IMR-90 (cell line): ENCODE measurements around the gene CEACAM1. TPM values are rescaled to one million over a fixed set of nuclear protein-coding genes. Genes with fewer than 3 reads are reported as not detected.
A peak's percentile ranks its signal among the peaks of the same experiment; 100 is the strongest.

Source experiments
- ATAC-seq: fragments of 200-7000 bp; cut with Tn5 transposase; 2 replicates; pipeline ENCODE4 v1.9.1; 2020; ENCODE audit warnings: low read depth, mild to moderate bottlenecking, moderate library complexity
- BruUV-seq: library from RNA; stranded (reverse); fragments of 400-500 nt; replicated peaks from 2 replicates; lab custom pipeline; 2021; lab: Mats Ljungman, UMichigan
- CTCF ChIA-PET: fragments of 300-600 bp; formaldehyde crosslinking; extraction: SDS; loops from one replicate; lab custom pipeline; 2021; ENCODE audit warnings: antibody characterized with exemption; lab: Yijun Ruan, JAX
- POLR2A ChIA-PET: fragments of 300-600 bp; sonication (Branson Sonifier 250); formaldehyde crosslinking; loops from one replicate; lab custom pipeline; 2022; ENCODE audit warnings: antibody characterized with exemption; ENCODE audit not compliant: unreplicated experiment; lab: Charles Lee
- DNase-seq: peaks from one replicate; pipeline ENCODE4 v3.0.0; 2013
- H2AFZ ChIP-seq: replicated peaks from 2 replicates; pipeline ENCODE3; 2013; ENCODE audit warnings: low read length, mild to moderate bottlenecking; ENCODE audit not compliant: poor library complexity
- H2AK5ac ChIP-seq: 2 replicates; pipeline ENCODE4 v1.6.1; 2013; ENCODE audit warnings: low read depth, low read length, inconsistent platforms
- H2AK9ac ChIP-seq: replicated peaks from 2 replicates; pipeline ENCODE3; 2013; ENCODE audit warnings: mild to moderate bottlenecking, low read depth, low read length, moderate library complexity; ENCODE audit not compliant: poor library complexity
- H2BK120ac ChIP-seq: 2 replicates; pipeline ENCODE4 v1.6.1; 2013; ENCODE audit warnings: low read depth, low read length, inconsistent platforms
- H2BK15ac ChIP-seq: 3 replicates; pipeline ENCODE4 v1.6.1; 2013; ENCODE audit warnings: low read depth, low read length, inconsistent platforms
- H2BK20ac ChIP-seq: 2 replicates; pipeline ENCODE4 v1.6.1; 2013; ENCODE audit warnings: low read depth, mild to moderate bottlenecking, inconsistent platforms, low read length, moderate library complexity
- H2BK5ac ChIP-seq: 2 replicates; pipeline ENCODE4 v1.6.1; 2013; ENCODE audit warnings: mild to moderate bottlenecking, low read depth, low read length, inconsistent platforms; ENCODE audit not compliant: poor library complexity, severe bottlenecking
- H3K14ac ChIP-seq: replicated peaks from 2 replicates; pipeline ENCODE4 v1.6.1; 2013; ENCODE audit warnings: low read depth, low read length, inconsistent platforms
- H3K18ac ChIP-seq: 2 replicates; pipeline ENCODE4 v1.6.1; 2013; ENCODE audit warnings: low read depth, low read length, control low read depth
- H3K23ac ChIP-seq: 2 replicates; pipeline ENCODE4 v1.6.1; 2013; ENCODE audit warnings: low read depth, low read length, inconsistent platforms
- H3K27ac ChIP-seq: 2 replicates; pipeline ENCODE4 v1.5.1; 2013; ENCODE audit warnings: mild to moderate bottlenecking, control low read depth, low read length; ENCODE audit not compliant: insufficient read depth
- H3K27me3 ChIP-seq: 2 replicates; pipeline ENCODE4 v1.6.1; 2013; ENCODE audit warnings: low read length; ENCODE audit not compliant: control insufficient read depth, insufficient read depth
- H3K36me3 ChIP-seq: 2 replicates; pipeline ENCODE4 v1.6.1; 2013; ENCODE audit warnings: low read length, mixed read lengths; ENCODE audit not compliant: control insufficient read depth, insufficient read depth
- H3K4ac ChIP-seq: 2 replicates; pipeline ENCODE4 v1.6.1; 2013; ENCODE audit warnings: low read depth, low read length, inconsistent platforms
- H3K4me1 ChIP-seq: 2 replicates; pipeline ENCODE4 v1.6.1; 2013; ENCODE audit warnings: low read length, mixed read lengths; ENCODE audit not compliant: control insufficient read depth, insufficient read depth
- H3K4me2 ChIP-seq: 2 replicates; pipeline ENCODE4 v1.6.1; 2013; ENCODE audit warnings: low read depth, mild to moderate bottlenecking, control low read depth, low read length, moderate library complexity
- H3K4me3 ChIP-seq: 2 replicates; pipeline ENCODE4 v1.5.1; 2013; ENCODE audit warnings: low read depth, mild to moderate bottlenecking, control low read depth, low read length, moderate library complexity; ENCODE audit not compliant: insufficient read depth
- H3K56ac ChIP-seq: 2 replicates; pipeline ENCODE4 v1.6.1; 2013; ENCODE audit warnings: low read length, inconsistent platforms; ENCODE audit not compliant: insufficient read depth; ENCODE audit errors: extremely low read depth
- H3K79me1 ChIP-seq, 2 experiments: 2 replicates each; pipeline ENCODE4 v1.6.1; 2013; ENCODE audit warnings: low read length in 2 of 2, inconsistent platforms in 1 of 2, low read depth in 1 of 2
- H3K9ac ChIP-seq: 2 replicates; pipeline ENCODE4 v1.6.1; 2013; ENCODE audit warnings: low read depth, low read length, control low read depth
- H3K9me1 ChIP-seq: 2 replicates; pipeline ENCODE4 v1.6.1; 2013; ENCODE audit warnings: low read length, inconsistent platforms; ENCODE audit not compliant: insufficient read depth
- H3K9me3 ChIP-seq: 2 replicates; pipeline ENCODE4 v1.6.1; 2013; ENCODE audit warnings: low read length; ENCODE audit not compliant: control insufficient read depth, insufficient read depth
- H4K20me1 ChIP-seq: 2 replicates; pipeline ENCODE4 v1.6.1; 2013; ENCODE audit warnings: low read length, inconsistent platforms; ENCODE audit not compliant: insufficient read depth
- H4K5ac ChIP-seq: 2 replicates; pipeline ENCODE4 v1.6.1; 2013; ENCODE audit warnings: mild to moderate bottlenecking, low read depth, low read length, control low read depth
- H4K8ac ChIP-seq, 2 experiments: 2 replicates each; pipeline ENCODE4 v1.6.1; 2013; ENCODE audit warnings: low read depth in 2 of 2, low read length in 2 of 2, control low read depth in 1 of 2, inconsistent platforms in 1 of 2
- H4K91ac ChIP-seq: 2 replicates; pipeline ENCODE4 v1.6.1; 2013; ENCODE audit warnings: low read depth, low read length, inconsistent platforms; ENCODE audit not compliant: insufficient read depth
- BHLHE40 ChIP-seq: fragments of 150-350 bp; IDR thresholded peaks from 2 replicates; pipeline ENCODE4 v1.6.1; 2016; ENCODE audit warnings: mild to moderate bottlenecking, low read depth, low read length
- CEBPB ChIP-seq: IDR thresholded peaks from 2 replicates; pipeline ENCODE4 v1.6.1; 2012; ENCODE audit warnings: low read depth, low read length, improper control_type of control experiment
- CHD1 ChIP-seq: IDR thresholded peaks from 2 replicates; pipeline ENCODE4 v1.6.1; 2012; ENCODE audit warnings: low read depth, low read length, improper control_type of control experiment
- CTCF ChIP-seq: conservative IDR thresholded peaks from 2 replicates; pipeline ENCODE4 v1.5.1; 2012; ENCODE audit warnings: mild to moderate bottlenecking, low read depth, low read length, improper control_type of control experiment
- FOS ChIP-seq: fragments of 150-350 bp; IDR thresholded peaks from 2 replicates; pipeline ENCODE4 v1.6.1; 2016; ENCODE audit warnings: low read depth, low read length
- MAFK ChIP-seq: IDR thresholded peaks from 2 replicates; pipeline ENCODE4 v1.6.1; 2012; ENCODE audit warnings: low read depth, low read length, improper control_type of control experiment
- MAZ ChIP-seq: IDR thresholded peaks from 2 replicates; pipeline ENCODE4 v1.6.1; 2012; ENCODE audit warnings: low read depth, mild to moderate bottlenecking, low read length, improper control_type of control experiment, moderate library complexity, borderline replicate concordance
- MXI1 ChIP-seq: IDR thresholded peaks from 2 replicates; pipeline ENCODE4 v1.6.1; 2012; ENCODE audit warnings: low read depth, mild to moderate bottlenecking, low read length, moderate library complexity, borderline replicate concordance
- NFE2L2 ChIP-seq: fragments of 150-350 bp; IDR thresholded peaks from 2 replicates; pipeline ENCODE4 v1.6.1; 2016; ENCODE audit warnings: low read depth, mild to moderate bottlenecking, low read length
- POLR2A ChIP-seq: IDR thresholded peaks from 2 replicates; pipeline ENCODE4 v1.6.1; 2012; ENCODE audit warnings: mild to moderate bottlenecking, low read depth, low read length
- RAD21 ChIP-seq: IDR thresholded peaks from 2 replicates; pipeline ENCODE4 v1.6.1; 2012; ENCODE audit warnings: low read length, improper control_type of control experiment
- RCOR1 ChIP-seq: IDR thresholded peaks from 2 replicates; pipeline ENCODE4 v1.6.1; 2012; ENCODE audit warnings: mild to moderate bottlenecking, low read length, improper control_type of control experiment; ENCODE audit not compliant: insufficient replicate concordance
- RFX5 ChIP-seq: IDR thresholded peaks from 2 replicates; pipeline ENCODE4 v1.8.0; 2012; ENCODE audit warnings: low read depth, mild to moderate bottlenecking, low read length, moderate library complexity
- SMC3 ChIP-seq: fragments of 150-350 bp; IDR thresholded peaks from 2 replicates; pipeline ENCODE4 v1.6.1; 2016; ENCODE audit warnings: low read depth, mild to moderate bottlenecking, antibody characterized with exemption, low read length, moderate library complexity
- WGBS, 2 experiments: methylation state at CpG; one replicate each; pipeline versions ENCODE4 v1.1.5 to v1.1.7; 2013; ENCODE audit warnings: missing lambda C conversion rate in 2 of 2; ENCODE audit not compliant: insufficient read length in 1 of 2; ENCODE audit errors: extremely low coverage in 2 of 2; 5-methylcytosine and 5-hydroxymethylcytosine counted together
- dilution Hi-C: fragments of 300-500 bp; cut with HindIII; formaldehyde crosslinking; loops from one replicate; pipeline ENCODE4 v1.14.3; 2018; ENCODE audit warnings: low sequenced_read_pairs; ENCODE audit not compliant: unreplicated experiment
- in situ Hi-C: fragments of 300-500 bp; cut with MboI; formaldehyde crosslinking; loops from 3 replicates; pipeline ENCODE4 v1.14.3; 2019; ENCODE audit warnings: low sequenced_read_pairs, inconsistent platforms, mixed read lengths
- intact Hi-C: fragments of 100-400 bp; cut with micrococcal nuclease; formaldehyde crosslinking; loops from 2 replicates; pipeline ENCODE4 v1.10.0; 2022
- polyA plus RNA-seq, 3 experiments: library from polyadenylated mRNA; depleted of rRNA; stranded (reverse); fragments of >200 nt; gene quantifications; 2 replicates each; pipeline ENCODE4 v1.2.3, GENCODE V29; 2012; ENCODE audit warnings: low replicate concordance in 1 of 3
- total RNA-seq: library from RNA; depleted of rRNA; stranded (reverse); fragments of >200 nt; gene quantifications from 2 replicates; pipeline ENCODE4 v1.2.3, GENCODE V29; 2012
- TF ChIP-seq, protein P1 (sequence below): fragments of 150-350 bp; IDR thresholded peaks from 2 replicates; pipeline ENCODE4 v1.6.1; 2017; ENCODE audit warnings: mild to moderate bottlenecking, antibody characterized with exemption, low read length, low read depth

Gene CEACAM1
- total and polyA plus RNA-seq, 2 of the 4 experiments (the other 2 are of a cell fraction): not detected

- Histone ChIP-seq H3K9me1 (peaks cover 4% of the 10 kb centered on the region; the same call in 1 of the 2 replicates), H2BK15ac (no peak overlapping the region), H2BK20ac (no peak overlapping the region), H2AFZ (no peak overlapping the region), H2AK5ac (no peak overlapping the region), H3K4me2 (no peak overlapping the region), H3K4me3 (no peak overlapping the region), H2BK5ac (no peak overlapping the region), H2AK9ac (no peak overlapping the region), H3K23ac (no peak overlapping the region), H3K56ac (no peak overlapping the region), H3K79me1 (no peaks in the 10 kb centered on the region), H3K36me3 (no peaks in the 10 kb centered on the region), H3K14ac (no peak overlapping the region), H3K4me1 (peaks cover 3% of the 10 kb centered on the region; the same call in 1 of the 2 replicates), H3K4ac (no peak overlapping the region), H4K20me1 (no peaks in the 10 kb centered on the region), H3K9me3 (no peaks in the 10 kb centered on the region), H3K18ac (no peak overlapping the region), H4K5ac (no peak overlapping the region), H3K9ac (no peak overlapping the region), H2BK120ac (no peak overlapping the region), H3K27me3 (peaks cover 23% of the 10 kb centered on the region), H4K8ac (no peak overlapping the region), H3K27ac (no peak overlapping the region), H4K91ac (no peak overlapping the region)
- in situ Hi-C loops: no loop called here
- intact Hi-C loops: no loop called here
- peak; percentile 5 for DNase-seq
- WGBS, 2 experiments: 50% methylated on average over 6 of the region's 7 CpGs; no CpG with 5 or more reads in 1 of the 2 experiments
- ATAC-seq: no peak
- dilution Hi-C loops: no loop called here
- no peak for TF ChIP-seq CHD1
- TF ChIP-seq SMC3: no peak
- no peak for TF ChIP-seq CEBPB
- no peak for TF ChIP-seq NFE2L2
- TF ChIP-seq RFX5: no peak
- no peak for TF ChIP-seq CTCF
- no peak for TF ChIP-seq RAD21
- TF ChIP-seq RCOR1: no peak
- TF ChIP-seq POLR2A: no peak
- no peak for TF ChIP-seq MAZ
- TF ChIP-seq FOS: no peak
- no peak for TF ChIP-seq MAFK
- TF ChIP-seq MXI1: no peak
- TF ChIP-seq, protein P1, sequence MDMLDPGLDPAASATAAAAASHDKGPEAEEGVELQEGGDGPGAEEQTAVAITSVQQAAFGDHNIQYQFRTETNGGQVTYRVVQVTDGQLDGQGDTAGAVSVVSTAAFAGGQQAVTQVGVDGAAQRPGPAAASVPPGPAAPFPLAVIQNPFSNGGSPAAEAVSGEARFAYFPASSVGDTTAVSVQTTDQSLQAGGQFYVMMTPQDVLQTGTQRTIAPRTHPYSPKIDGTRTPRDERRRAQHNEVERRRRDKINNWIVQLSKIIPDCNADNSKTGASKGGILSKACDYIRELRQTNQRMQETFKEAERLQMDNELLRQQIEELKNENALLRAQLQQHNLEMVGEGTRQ: no peak
- no peak for TF ChIP-seq BHLHE40
- CTCF ChIA-PET: no interaction called here
- POLR2A ChIA-PET: no interaction called here
- no TSS peak for BruUV-seq
Observed at GRCh38 chr19:42471554-42472249, 56.6 kb downstream of the CEACAM1 start.
